ENCODE data around the gene PCDHA10. TPM values are rescaled to one million over a fixed set of nuclear protein-coding genes. Genes with fewer than 3 reads are reported as not detected.

PCDHA10 gene
- total and polyA plus RNA-seq, 12 donors, result under 0.01 to 0.37 (median 0.07) TPM; not detected in 4

- 35 to 44% methylated on average over 37 of the region's 37 CpGs for WGBS, 2 donors
- DNase-seq, result no peak
- Histone ChIP-seq H3K4me1 (no peaks in the 10 kb centered on the region), H3K27ac (no peak overlapping the region), H3K36me3 (no peaks in the 10 kb centered on the region), H3K4me3 (no peak overlapping the region), H3K27me3 (peaks cover 0 to 99% (median 64%) of the 10 kb centered on the region in 7 donors), H3K9me3 (peaks cover 0 to 64% (median 14%) of the 10 kb centered on the region in 11 donors)
- TF ChIP-seq CTCF (IDR thresholded peaks at IDR 0.05), result no peak
- no peak for ATAC-seq
- intact Hi-C loops (cut with DNase I), result no loop called here
Measured at GRCh38 chr5:140877262-140877581, 21.5 kb downstream of the PCDHA10 start.

GRCh38 chr5:140881889-140882590 lies 26.3 kb downstream of the PCDHA10 start, which contains the start of gene PCDHA13:
Gene PCDHA13, plus strand, starts transcription at chr5:140882124. Its CDS starts 145 bp downstream, at chr5:140882269.
- Histone ChIP-seq H3K36me3 (no peaks in the 10 kb centered on the region), H3K27me3 (peaks cover 0 to 93% (median 51%) of the 10 kb centered on the region in 7 donors), H3K4me1 (no peaks in the 10 kb centered on the region), H3K4me3 (peak within 1 kb of the TSS in 1 of 10 donors; percentile 23), H3K9me3 (peaks cover 0 to 55% (median 12%) of the 10 kb centered on the region in 11 donors), H3K27ac (no peak within 1 kb of the TSS)
- WGBS, 2 donors, result 6 to 13% methylated on average over 31 to 35 of the region's 35 CpGs
- no peak for DNase-seq
- ATAC-seq, result no peak
- peak in 4 of 9 donors; percentile 9 to 33 (median 28) for TF ChIP-seq CTCF (IDR thresholded peaks at IDR 0.05)
- intact Hi-C loops (cut with DNase I), result loop anchor here in 3 of 10 donors (5.0 to 10.0 kb wide), 2 partner anchors 160 to 163 kb away; no protein-coding TSS in a partner anchor

GRCh38 chr5:140882591-140882899 lies 26.8 kb downstream of the PCDHA10 start:
- Histone ChIP-seq H3K9me3 (peaks cover 0 to 51% (median 12%) of the 10 kb centered on the region in 11 donors), H3K4me3 (peak overlapping the region in 1 of 10 donors; percentile 23), H3K27ac (no peak overlapping the region), H3K36me3 (no peaks in the 10 kb centered on the region), H3K27me3 (peaks cover 0 to 88% (median 46%) of the 10 kb centered on the region in 7 donors), H3K4me1 (no peaks in the 10 kb centered on the region)
- peak in 1 of 9 donors; percentile 3 for TF ChIP-seq CTCF (IDR thresholded peaks at IDR 0.05)
- ATAC-seq, result no peak
- 10 to 13% methylated on average over 12 of the region's 12 CpGs for WGBS, 2 donors
- no peak for DNase-seq
- intact Hi-C loops (cut with DNase I), result loop anchor here in 3 of 10 donors (5.0 to 10.0 kb wide), 2 partner anchors 160 to 162 kb away; no protein-coding TSS in a partner anchor

GRCh38 chr5:140883373-140883772 lies 27.7 kb downstream of the PCDHA10 start:
- TF ChIP-seq CTCF (IDR thresholded peaks at IDR 0.05), result no peak
- no peak for DNase-seq
- intact Hi-C loops (cut with DNase I), result loop anchor here in 3 of 10 donors (5.0 to 10.0 kb wide), 2 partner anchors 159 to 161 kb away; no protein-coding TSS in a partner anchor
- WGBS, 2 donors, result 34 to 38% methylated on average over 37 to 41 of the region's 41 CpGs
- Histone ChIP-seq H3K27me3 (peaks cover 0 to 80% (median 39%) of the 10 kb centered on the region in 7 donors), H3K36me3 (no peaks in the 10 kb centered on the region), H3K27ac (no peak overlapping the region), H3K9me3 (peaks cover 0 to 48% (median 12%) of the 10 kb centered on the region in 11 donors), H3K4me3 (no peak overlapping the region), H3K4me1 (no peaks in the 10 kb centered on the region)
- no peak for ATAC-seq
